Measurements from ENCODE around the gene SH2D2A.

Gene SH2D2A

GRCh38 chr1:156847591-156848460, 31.2 kb upstream of the SH2D2A start:
- no peak for DNase-seq

GRCh38 chr1:156846643-156847042, 30.0 kb upstream of the SH2D2A start:
- DNase-seq, result no peak

- DNase-seq, result no peak
These were observed 29.4 kb upstream of the SH2D2A start for GRCh38 chr1:156845953-156846545.

- no peak for DNase-seq
These were observed 28.7 kb upstream of the SH2D2A start for GRCh38 chr1:156845055-156845952.

- DNase-seq, result no peak
These were observed 28.0 kb upstream of the SH2D2A start for GRCh38 chr1:156844638-156845037.

- no peak for DNase-seq
These were observed 27.5 kb upstream of the SH2D2A start for GRCh38 chr1:156844102-156844501.

- no peak for DNase-seq
These were observed 26.1 kb upstream of the SH2D2A start for GRCh38 chr1:156842618-156843300.

GRCh38 chr1:156841295-156841855, 24.7 kb upstream of the SH2D2A start:
- no peak for DNase-seq

- DNase-seq, result no peak
These were observed 24.2 kb upstream of the SH2D2A start for GRCh38 chr1:156840898-156841279.

GRCh38 chr1:156840186-156840897, 23.7 kb upstream of the SH2D2A start:
- no peak for DNase-seq

- no peak for DNase-seq
These were observed 22.9 kb upstream of the SH2D2A start for GRCh38 chr1:156839426-156840109.

GRCh38 chr1:156838972-156839371, 22.3 kb upstream of the SH2D2A start:
- DNase-seq, result peak; percentile 16

GRCh38 chr1:156836892-156837291, 20.2 kb upstream of the SH2D2A start:
- no peak for DNase-seq

- no peak for DNase-seq
These were observed 19.5 kb upstream of the SH2D2A start for GRCh38 chr1:156836041-156836654.

- DNase-seq, result no peak
These were observed 17.7 kb upstream of the SH2D2A start for GRCh38 chr1:156834322-156834721.

- DNase-seq, result no peak
These were observed 17.0 kb upstream of the SH2D2A start for GRCh38 chr1:156833603-156834002.

GRCh38 chr1:156832434-156832833, 15.8 kb upstream of the SH2D2A start:
- DNase-seq, result no peak

- DNase-seq, result no peak
These were observed 11.9 kb upstream of the SH2D2A start for GRCh38 chr1:156828400-156829124.

GRCh38 chr1:156826630-156827029, 10.0 kb upstream of the SH2D2A start:
- no peak for DNase-seq

GRCh38 chr1:156823210-156823790, 6.7 kb upstream of the SH2D2A start:
- no peak for DNase-seq

Data from NCI-H2029 treated with DMSO at 0.1 percent for 48 hours (cell line).